LNCAP (cell line): ENCODE data around the gene SMIM36.

Source experiments
- TF ChIP-seq, protein P1 (sequence below): fragments of 450-650 bp; IDR thresholded peaks from 2 replicates; pipeline ENCODE4 v1.5.1; 2017; ENCODE audit warnings: mild to moderate bottlenecking

SMIM36 gene

DNA sequence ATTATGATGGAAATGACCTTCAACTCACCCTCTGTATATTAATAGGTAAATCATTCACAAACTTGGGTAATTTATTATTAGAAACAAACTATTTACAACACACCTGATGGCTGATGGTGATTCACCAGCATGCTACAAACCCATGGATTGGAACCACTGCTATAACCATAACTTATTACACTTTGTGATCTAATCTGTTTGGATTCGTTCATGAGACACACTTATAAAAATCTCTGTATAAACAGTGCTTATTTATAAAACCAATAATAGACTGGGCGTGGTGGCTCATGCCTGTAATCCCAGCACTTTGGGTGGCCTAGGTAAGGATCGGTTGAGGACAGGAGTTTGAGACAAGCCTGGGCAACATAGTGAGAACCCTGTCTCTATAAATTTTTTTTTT, 16.0 kb downstream of the SMIM36 start:
- TF ChIP-seq, protein P1, sequence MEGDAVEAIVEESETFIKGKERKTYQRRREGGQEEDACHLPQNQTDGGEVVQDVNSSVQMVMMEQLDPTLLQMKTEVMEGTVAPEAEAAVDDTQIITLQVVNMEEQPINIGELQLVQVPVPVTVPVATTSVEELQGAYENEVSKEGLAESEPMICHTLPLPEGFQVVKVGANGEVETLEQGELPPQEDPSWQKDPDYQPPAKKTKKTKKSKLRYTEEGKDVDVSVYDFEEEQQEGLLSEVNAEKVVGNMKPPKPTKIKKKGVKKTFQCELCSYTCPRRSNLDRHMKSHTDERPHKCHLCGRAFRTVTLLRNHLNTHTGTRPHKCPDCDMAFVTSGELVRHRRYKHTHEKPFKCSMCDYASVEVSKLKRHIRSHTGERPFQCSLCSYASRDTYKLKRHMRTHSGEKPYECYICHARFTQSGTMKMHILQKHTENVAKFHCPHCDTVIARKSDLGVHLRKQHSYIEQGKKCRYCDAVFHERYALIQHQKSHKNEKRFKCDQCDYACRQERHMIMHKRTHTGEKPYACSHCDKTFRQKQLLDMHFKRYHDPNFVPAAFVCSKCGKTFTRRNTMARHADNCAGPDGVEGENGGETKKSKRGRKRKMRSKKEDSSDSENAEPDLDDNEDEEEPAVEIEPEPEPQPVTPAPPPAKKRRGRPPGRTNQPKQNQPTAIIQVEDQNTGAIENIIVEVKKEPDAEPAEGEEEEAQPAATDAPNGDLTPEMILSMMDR: no peak

DNA sequence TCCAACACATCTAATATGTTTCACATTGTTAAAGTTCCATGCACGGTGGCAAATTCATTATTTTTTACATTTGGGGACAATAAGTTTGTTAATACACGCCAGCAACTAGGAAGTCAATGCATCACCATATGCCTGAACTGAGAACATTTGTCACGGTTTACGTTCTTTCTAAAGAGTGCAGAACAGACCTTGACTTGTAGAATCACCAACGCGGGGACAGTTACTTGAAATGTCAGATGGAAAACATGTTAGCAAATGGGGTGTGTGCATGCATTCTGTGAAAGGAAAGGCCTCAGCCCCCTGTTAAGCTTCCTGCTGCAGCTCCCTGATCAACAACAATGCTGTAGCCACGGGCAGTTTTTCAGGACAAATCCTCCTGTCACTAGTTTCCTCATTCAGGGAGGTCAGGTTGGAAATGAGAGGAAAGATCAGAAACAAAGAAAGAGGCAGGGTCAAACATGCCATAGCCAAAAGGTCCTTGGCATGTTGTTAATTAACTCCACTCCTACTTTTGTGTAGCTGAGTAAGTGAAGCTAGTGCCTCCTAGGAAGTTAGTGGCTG, 18.4 kb downstream of the SMIM36 start:
- TF ChIP-seq, protein P1: no peak

GRCh38 chr17:55490376-55490775, 20.9 kb downstream of the SMIM36 start:
- TF ChIP-seq, protein P1: no peak

DNA sequence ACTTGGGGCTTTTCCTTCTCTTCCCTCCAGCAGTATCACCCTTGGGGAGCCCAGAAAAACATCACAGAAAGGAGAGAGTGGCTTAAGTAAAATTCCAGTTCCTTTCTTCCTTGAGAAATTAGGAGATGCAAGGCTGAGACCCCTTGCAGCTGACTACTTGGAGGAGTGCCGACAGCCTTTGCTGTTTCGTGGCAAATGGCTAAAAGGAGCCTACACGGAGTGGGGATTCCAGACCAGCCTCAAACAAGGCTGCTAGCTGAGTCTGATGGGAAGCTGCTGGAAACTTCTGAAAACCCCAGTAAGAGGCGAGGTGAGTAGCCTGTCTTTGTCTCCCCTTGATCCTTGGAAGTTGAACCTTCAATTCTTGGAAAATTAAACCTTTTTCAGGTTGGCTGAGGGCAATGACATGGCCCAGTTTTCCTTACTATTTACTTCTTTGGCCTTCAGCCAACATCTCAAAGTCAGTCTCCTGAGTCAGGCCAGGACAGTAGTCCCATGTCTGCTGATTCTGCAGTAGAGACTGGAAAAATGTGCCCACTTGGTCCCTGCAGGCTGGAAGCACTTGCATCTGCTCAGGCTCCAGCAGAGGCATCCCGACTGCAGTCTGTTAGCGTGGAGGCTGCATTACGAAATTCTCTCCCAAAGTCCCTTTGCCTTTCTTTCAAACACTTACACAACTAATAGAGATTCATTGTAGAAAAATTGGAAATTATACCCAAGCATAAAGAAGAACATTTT, 23.4 kb downstream of the SMIM36 start:
- TF ChIP-seq, protein P1: no peak

DNA sequence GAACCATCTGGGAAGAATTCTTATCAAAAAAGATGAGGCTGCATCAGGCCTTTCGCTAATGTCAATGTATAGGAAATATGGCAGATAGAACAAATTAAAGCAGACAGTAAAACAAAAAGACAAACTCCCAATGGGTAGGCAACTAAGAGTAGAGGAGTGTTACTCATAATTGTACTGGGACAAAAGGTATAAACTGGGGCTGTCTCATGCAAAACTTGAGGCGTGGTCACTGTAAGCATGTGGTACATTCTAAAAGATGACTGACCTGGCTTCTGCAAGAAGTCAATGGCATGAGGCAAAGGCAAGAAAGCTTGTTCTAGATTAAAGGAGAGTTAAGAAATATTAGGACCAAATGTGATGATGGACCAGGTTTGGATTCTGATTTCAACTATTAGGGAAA, 26.7 kb downstream of the SMIM36 start:
- TF ChIP-seq, protein P1: no peak

GRCh38 chr17:55482591-55483389, 28.5 kb downstream of the SMIM36 start:
- TF ChIP-seq, protein P1: no peak

DNA sequence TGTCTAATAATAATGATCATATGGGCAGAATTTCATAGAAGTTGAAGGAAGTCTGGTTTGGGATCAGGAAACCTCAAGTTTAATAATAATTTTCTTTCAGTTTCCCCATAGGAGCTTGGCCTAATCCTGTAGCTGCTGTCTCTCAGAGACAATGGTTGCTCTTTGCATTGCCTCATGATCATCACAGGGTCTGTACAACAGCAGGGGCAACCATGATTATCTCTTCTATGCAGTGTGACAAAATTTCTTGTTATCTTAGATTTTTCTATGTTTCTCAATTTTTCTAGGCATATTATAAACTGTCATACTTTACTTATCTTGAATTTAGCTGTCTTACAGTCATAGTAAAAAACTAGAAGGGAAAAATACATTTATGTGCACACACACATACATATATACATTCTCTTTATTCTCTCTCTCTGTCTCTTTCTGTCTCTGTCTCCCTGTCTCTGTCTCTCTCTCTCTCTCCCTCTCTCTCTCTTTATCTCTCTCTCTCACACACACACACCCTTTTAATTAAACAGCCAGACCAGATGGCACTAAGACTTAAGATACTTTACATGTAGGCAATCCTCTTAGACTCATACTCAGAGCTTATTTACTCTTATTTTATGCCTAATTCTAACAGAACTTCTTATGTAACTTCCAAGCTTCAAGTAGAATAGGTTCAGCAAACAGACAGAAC, 30.5 kb downstream of the SMIM36 start:
- TF ChIP-seq, protein P1: no peak
